ENCODE results near the gene RBM46. TPM values are rescaled to one million over a fixed set of nuclear protein-coding genes. Genes with fewer than 3 reads are reported as not detected.

Gene RBM46
- total RNA-seq, 2 donors from 2014 or later: 0.49 to 1.1 TPM

GRCh38 chr4:154736770-154737169, 44.3 kb upstream of the RBM46 start:
- Histone ChIP-seq H3K36me3 (ENCODE audit: control insufficient read depth, insufficient read depth, low read length) (no peaks in the 10 kb centered on the region), H3K27me3 (ENCODE audit: control insufficient read depth, insufficient read depth, low read length, poor library complexity, severe bottlenecking) (peaks cover 15% of the 10 kb centered on the region), H3K27ac (ENCODE audit: low read depth, low read length) (no peak overlapping the region), H3K4me3 (ENCODE audit: low read length) (no peak overlapping the region), H3K9me3 (ENCODE audit: control insufficient read depth, low read length) (no peaks in the 10 kb centered on the region), H3K4me1 (ENCODE audit: control insufficient read depth, insufficient read depth, low read length) (peaks cover 24% of the 10 kb centered on the region), H3K9ac (ENCODE audit: extremely low read depth, low read length, poor library complexity, severe bottlenecking) (no peak overlapping the region)
- Mint-ChIP-seq H3K4me3 (no peak overlapping the region), H3K9me3 (no peaks in the 10 kb centered on the region), H3K27me3 (ENCODE audit: insufficient read depth) (peaks cover 18% of the 10 kb centered on the region), H3K27ac (no peak overlapping the region), H3K36me3 (ENCODE audit: low read depth) (no peaks in the 10 kb centered on the region), H3K4me1 (peaks cover 43% of the 10 kb centered on the region)
- WGBS, 2 experiments (ENCODE audit: insufficient coverage in 1 of 2, insufficient read length in 1 of 2): 96 to 100% methylated on average over 1 of the region's 1 CpG
- no peak for DNase-seq
- no peak for TF ChIP-seq CTCF (conservative IDR thresholded peaks at IDR 0.05)

- no peaks in the 10 kb centered on the region for H3K36me3 Mint-ChIP-seq (ENCODE audit: low read depth)
- Histone ChIP-seq H3K4me1 (ENCODE audit: control insufficient read depth, insufficient read depth, low read length) (peaks cover 25% of the 10 kb centered on the region), H3K9me3 (ENCODE audit: control insufficient read depth, low read length) (no peaks in the 10 kb centered on the region), H3K27me3 (ENCODE audit: control insufficient read depth, insufficient read depth, low read length, poor library complexity, severe bottlenecking) (peaks cover 29% of the 10 kb centered on the region), H3K9ac (ENCODE audit: extremely low read depth, low read length, poor library complexity, severe bottlenecking) (no peak overlapping the region), H3K4me3 (ENCODE audit: low read length) (peak overlapping the region; percentile 4), H3K27ac (ENCODE audit: low read depth, low read length) (no peak overlapping the region), H3K36me3 (ENCODE audit: control insufficient read depth, insufficient read depth, low read length) (no peaks in the 10 kb centered on the region)
- H3K4me3 Mint-ChIP-seq: peak overlapping the region; percentile 7
- no peaks in the 10 kb centered on the region for H3K9me3 Mint-ChIP-seq
- no peak for TF ChIP-seq CTCF (conservative IDR thresholded peaks at IDR 0.05)
- peaks cover 32% of the 10 kb centered on the region for H3K27me3 Mint-ChIP-seq (ENCODE audit: insufficient read depth)
- H3K4me1 Mint-ChIP-seq: peaks cover 47% of the 10 kb centered on the region
- WGBS, 2 experiments (ENCODE audit: insufficient coverage in 1 of 2, insufficient read length in 1 of 2): 0 to 25% methylated on average over 1 to 2 of the region's 2 CpGs
- no peak for DNase-seq
- H3K27ac Mint-ChIP-seq: peak overlapping the region; percentile 26
Measured at GRCh38 chr4:154738426-154738825, 42.6 kb upstream of the RBM46 start.

- Histone ChIP-seq H3K9me3 (ENCODE audit: control insufficient read depth, low read length) (no peaks in the 10 kb centered on the region), H3K4me3 (ENCODE audit: low read length) (no peak overlapping the region), H3K36me3 (ENCODE audit: control insufficient read depth, insufficient read depth, low read length) (no peaks in the 10 kb centered on the region), H3K4me1 (ENCODE audit: control insufficient read depth, insufficient read depth, low read length) (peaks cover 25% of the 10 kb centered on the region), H3K27me3 (ENCODE audit: control insufficient read depth, insufficient read depth, low read length, poor library complexity, severe bottlenecking) (peaks cover 36% of the 10 kb centered on the region), H3K27ac (ENCODE audit: low read depth, low read length) (no peak overlapping the region), H3K9ac (ENCODE audit: extremely low read depth, low read length, poor library complexity, severe bottlenecking) (no peak overlapping the region)
- Mint-ChIP-seq H3K4me3 (no peak overlapping the region), H3K4me1 (peaks cover 47% of the 10 kb centered on the region), H3K9me3 (no peaks in the 10 kb centered on the region), H3K27me3 (ENCODE audit: insufficient read depth) (peaks cover 37% of the 10 kb centered on the region), H3K27ac (no peak overlapping the region), H3K36me3 (ENCODE audit: low read depth) (no peaks in the 10 kb centered on the region)
- no peak for TF ChIP-seq CTCF (conservative IDR thresholded peaks at IDR 0.05)
- peak; percentile 85 for DNase-seq
Measured at GRCh38 chr4:154739111-154739510, 42.0 kb upstream of the RBM46 start.

All from endodermal cell (in vitro differentiated cells).